Measurements from ENCODE around the gene IFI30. TPM values are rescaled to one million over a fixed set of nuclear protein-coding genes. Genes with fewer than 3 reads are reported as not detected.

IFI30 gene
- total RNA-seq, 1 donor from 2014 or later = not detected

DNA sequence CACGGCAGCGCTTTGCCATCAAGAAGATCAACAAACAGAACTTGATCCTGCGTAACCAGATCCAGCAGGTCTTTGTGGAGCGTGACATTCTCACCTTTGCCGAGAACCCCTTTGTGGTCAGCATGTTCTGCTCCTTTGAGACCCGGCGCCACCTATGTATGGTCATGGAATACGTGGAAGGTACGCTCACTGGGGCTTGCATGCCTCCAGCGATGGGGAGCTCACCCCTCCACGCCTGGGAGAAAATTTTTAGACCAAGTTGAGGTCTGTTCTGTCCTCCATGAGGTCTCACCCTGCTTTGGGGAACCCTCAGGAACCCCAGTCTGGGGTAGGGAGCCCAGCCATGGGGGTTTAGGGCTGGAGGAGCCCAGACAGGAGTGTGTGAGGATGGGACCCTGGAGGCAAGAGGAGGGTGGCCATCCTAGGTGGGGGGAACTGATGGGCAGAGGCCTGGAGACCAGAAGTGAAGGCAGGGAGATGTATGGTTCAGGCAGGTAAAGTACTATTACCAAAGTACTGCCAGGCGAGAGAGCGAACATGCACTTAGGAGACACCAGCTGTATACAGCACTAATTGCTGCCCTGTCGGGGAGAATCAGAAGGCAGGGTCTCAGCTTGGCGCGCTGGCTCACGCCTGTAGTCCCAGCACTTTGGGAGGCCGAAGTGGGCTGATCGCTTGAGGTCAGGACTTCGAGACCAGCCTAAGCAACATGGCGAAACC is 42.9 kb upstream of the IFI30 start:
- DNase-seq (ENCODE audit: extremely low spot score, unreplicated experiment) = no peak
- peaks cover 11% of the 10 kb centered on the region for H3K36me3 Mint-ChIP-seq (ENCODE audit: unreplicated experiment)
- TF ChIP-seq, protein P1, sequence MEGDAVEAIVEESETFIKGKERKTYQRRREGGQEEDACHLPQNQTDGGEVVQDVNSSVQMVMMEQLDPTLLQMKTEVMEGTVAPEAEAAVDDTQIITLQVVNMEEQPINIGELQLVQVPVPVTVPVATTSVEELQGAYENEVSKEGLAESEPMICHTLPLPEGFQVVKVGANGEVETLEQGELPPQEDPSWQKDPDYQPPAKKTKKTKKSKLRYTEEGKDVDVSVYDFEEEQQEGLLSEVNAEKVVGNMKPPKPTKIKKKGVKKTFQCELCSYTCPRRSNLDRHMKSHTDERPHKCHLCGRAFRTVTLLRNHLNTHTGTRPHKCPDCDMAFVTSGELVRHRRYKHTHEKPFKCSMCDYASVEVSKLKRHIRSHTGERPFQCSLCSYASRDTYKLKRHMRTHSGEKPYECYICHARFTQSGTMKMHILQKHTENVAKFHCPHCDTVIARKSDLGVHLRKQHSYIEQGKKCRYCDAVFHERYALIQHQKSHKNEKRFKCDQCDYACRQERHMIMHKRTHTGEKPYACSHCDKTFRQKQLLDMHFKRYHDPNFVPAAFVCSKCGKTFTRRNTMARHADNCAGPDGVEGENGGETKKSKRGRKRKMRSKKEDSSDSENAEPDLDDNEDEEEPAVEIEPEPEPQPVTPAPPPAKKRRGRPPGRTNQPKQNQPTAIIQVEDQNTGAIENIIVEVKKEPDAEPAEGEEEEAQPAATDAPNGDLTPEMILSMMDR (IDR thresholded peaks at IDR 0.05) = no peak
- no peaks in the 10 kb centered on the region for H3K4me1 Mint-ChIP-seq (ENCODE audit: unreplicated experiment)
- no peaks in the 10 kb centered on the region for H3K9me3 Mint-ChIP-seq (ENCODE audit: unreplicated experiment)
- H3K4me3 Mint-ChIP-seq (ENCODE audit: unreplicated experiment) = no peak overlapping the region
- no peaks in the 10 kb centered on the region for H3K27me3 Mint-ChIP-seq (ENCODE audit: unreplicated experiment)
- no peak overlapping the region for H3K27ac Mint-ChIP-seq (ENCODE audit: unreplicated experiment)

DNA sequence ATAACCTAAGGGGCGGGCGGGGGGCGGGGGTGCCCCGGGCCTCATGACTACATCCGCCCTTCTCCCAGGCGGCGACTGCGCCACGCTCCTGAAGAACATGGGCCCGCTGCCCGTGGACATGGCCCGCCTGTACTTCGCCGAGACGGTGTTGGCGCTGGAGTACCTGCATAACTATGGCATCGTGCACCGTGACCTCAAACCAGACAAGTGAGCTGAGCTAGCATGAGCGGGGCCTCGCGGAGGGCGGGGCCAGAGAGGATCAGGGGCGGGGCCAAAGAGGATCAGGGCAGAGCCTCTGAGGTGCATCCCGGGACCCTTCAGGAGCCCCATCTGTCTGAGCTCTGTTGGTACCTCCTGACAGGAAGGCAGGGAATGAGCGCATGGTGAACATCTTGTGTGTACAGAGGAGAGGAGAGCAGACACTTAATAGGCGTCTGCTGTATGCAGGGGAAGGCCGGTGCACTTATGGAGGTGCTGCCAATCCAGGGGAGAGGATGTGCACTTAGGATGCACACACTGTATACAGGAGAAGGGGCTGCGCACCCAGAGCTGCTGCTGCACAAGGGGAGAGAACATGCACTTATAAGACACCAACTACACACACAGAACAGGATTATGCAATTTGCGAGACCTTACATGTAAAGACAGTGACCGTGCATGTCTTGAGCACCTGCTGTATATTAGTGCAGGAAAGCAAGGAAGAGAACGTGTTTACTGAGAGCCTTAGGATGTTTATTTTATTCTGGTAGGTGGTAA is 41.6 kb upstream of the IFI30 start:
- H3K4me3 Mint-ChIP-seq (ENCODE audit: unreplicated experiment) = no peak overlapping the region
- no peak for DNase-seq (ENCODE audit: extremely low spot score, unreplicated experiment)
- no peaks in the 10 kb centered on the region for H3K27me3 Mint-ChIP-seq (ENCODE audit: unreplicated experiment)
- no peaks in the 10 kb centered on the region for H3K4me1 Mint-ChIP-seq (ENCODE audit: unreplicated experiment)
- H3K27ac Mint-ChIP-seq (ENCODE audit: unreplicated experiment) = no peak overlapping the region
- TF ChIP-seq, protein P1 (IDR thresholded peaks at IDR 0.05) = no peak
- H3K9me3 Mint-ChIP-seq (ENCODE audit: unreplicated experiment) = no peaks in the 10 kb centered on the region
- H3K36me3 Mint-ChIP-seq (ENCODE audit: unreplicated experiment) = peaks cover 8% of the 10 kb centered on the region

DNA sequence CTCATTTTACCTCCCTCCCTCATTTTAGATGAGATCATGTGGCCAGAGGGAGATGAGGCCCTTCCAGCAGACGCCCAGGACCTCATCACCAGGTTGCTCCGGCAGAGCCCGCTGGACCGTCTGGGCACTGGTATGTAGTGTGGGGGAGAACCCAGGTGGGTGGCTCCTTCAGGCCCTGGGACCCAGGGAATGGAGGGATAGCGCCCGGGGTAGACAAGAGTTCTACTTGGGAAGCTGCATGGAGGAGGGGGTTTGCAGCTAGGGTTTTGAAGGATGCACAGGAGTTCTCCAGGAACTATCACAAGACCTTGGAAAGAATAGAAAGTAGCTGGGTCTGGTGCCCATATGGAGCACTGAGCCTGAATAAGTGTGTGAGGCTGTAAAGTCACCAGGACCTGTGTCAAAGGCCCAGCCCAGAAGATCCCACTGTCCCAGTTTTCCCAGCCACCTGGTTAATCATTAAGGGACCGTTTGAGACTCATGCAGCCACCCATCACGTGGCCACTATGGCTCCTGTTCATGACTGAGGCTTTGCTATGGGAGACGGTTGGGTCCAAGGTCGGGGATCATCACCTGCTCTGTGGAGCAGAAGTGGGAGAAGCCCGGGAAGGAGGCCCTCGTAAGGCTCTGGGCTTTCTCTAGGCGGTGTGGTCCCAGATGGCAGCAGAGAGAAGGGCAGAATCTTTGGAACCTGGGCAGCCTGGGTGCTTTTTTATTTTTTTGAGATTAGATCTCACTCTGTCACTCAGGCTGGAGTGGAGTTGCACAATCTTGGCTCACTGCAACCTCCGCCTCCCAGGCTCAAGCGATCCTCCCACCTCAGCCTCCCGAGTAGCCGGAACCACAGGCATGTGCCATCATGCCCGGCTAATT is 37.7 kb upstream of the IFI30 start:
- TF ChIP-seq, protein P1 (IDR thresholded peaks at IDR 0.05) = no peak
- Mint-ChIP-seq H3K27ac (ENCODE audit: unreplicated experiment) (no peak overlapping the region), H3K4me3 (ENCODE audit: unreplicated experiment) (no peak overlapping the region), H3K9me3 (ENCODE audit: unreplicated experiment) (no peaks in the 10 kb centered on the region), H3K27me3 (ENCODE audit: unreplicated experiment) (no peaks in the 10 kb centered on the region), H3K36me3 (ENCODE audit: unreplicated experiment) (peaks cover 14% of the 10 kb centered on the region), H3K4me1 (ENCODE audit: unreplicated experiment) (no peaks in the 10 kb centered on the region)
- DNase-seq (ENCODE audit: extremely low spot score, unreplicated experiment) = no peak

DNA sequence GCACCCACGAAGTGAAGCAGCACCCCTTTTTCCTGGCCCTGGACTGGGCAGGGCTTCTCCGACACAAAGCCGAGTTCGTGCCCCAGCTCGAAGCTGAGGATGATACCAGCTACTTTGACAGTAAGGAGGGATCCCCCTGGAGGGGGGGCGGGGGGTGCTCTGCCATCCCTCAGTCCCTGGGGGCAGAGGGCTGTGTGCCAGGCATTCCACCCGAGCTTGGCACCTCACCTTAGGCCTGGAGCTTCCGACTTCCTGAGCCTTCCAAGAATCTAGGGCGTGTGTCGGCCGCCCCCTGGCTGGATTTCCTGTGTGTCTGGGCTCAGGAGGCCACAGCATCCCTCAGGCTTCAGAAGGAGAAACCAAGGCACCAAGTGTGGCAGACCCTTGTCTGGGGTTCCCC is 36.4 kb upstream of the IFI30 start:
- Mint-ChIP-seq H3K4me3 (ENCODE audit: unreplicated experiment) (no peak overlapping the region), H3K9me3 (ENCODE audit: unreplicated experiment) (no peaks in the 10 kb centered on the region), H3K27me3 (ENCODE audit: unreplicated experiment) (no peaks in the 10 kb centered on the region), H3K4me1 (ENCODE audit: unreplicated experiment) (no peaks in the 10 kb centered on the region), H3K36me3 (ENCODE audit: unreplicated experiment) (peaks cover 14% of the 10 kb centered on the region), H3K27ac (ENCODE audit: unreplicated experiment) (no peak overlapping the region)
- TF ChIP-seq, protein P1 (IDR thresholded peaks at IDR 0.05) = no peak
- DNase-seq (ENCODE audit: extremely low spot score, unreplicated experiment) = no peak
